ENCODE results near the gene TMEM132A.
A peak's percentile ranks its signal among the peaks of the same experiment; 100 is the strongest.
"Not testable (repeated sequence)": the region's sequence is repeated elsewhere in the genome, so short reads cannot be mapped to it uniquely, and the experiment has no call there.

The TMEM132A gene

GRCh38 chr11:60968223-60968622, 44.0 kb downstream of the TMEM132A start:
- DNase-seq: no peak

GRCh38 chr11:60970369-60970774, 46.1 kb downstream of the TMEM132A start:
- DNase-seq: peak; percentile 80 to 82

GRCh38 chr11:60970890-60971289, 46.6 kb downstream of the TMEM132A start:
- no peak for DNase-seq

DNA sequence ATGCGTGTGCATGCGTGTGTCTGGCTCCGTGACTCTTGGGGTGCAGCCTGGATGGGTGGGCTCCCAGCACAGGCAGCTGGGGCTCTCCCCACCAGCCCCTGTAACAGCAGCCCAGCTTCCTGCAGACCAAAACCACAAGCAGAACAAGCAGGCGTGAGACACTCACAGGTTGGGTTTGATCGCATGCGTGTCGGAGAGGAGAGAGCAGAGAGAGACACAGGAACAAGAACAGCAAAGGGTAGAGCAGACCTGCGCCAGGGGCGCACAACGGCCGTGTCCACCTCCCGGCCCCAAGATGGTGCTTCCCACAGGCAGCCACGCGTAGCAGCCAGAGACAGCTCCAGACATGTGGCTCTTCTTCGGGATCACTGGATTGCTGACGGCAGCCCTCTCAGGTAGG, 47.3 kb downstream of the TMEM132A start, which contains the start of gene CD6:
Gene CD6 (plus strand): TSS at position 161 of the 400 bp plus-strand sequence. CDS start 186 bp downstream, at position 347.
- no peak for DNase-seq

DNA sequence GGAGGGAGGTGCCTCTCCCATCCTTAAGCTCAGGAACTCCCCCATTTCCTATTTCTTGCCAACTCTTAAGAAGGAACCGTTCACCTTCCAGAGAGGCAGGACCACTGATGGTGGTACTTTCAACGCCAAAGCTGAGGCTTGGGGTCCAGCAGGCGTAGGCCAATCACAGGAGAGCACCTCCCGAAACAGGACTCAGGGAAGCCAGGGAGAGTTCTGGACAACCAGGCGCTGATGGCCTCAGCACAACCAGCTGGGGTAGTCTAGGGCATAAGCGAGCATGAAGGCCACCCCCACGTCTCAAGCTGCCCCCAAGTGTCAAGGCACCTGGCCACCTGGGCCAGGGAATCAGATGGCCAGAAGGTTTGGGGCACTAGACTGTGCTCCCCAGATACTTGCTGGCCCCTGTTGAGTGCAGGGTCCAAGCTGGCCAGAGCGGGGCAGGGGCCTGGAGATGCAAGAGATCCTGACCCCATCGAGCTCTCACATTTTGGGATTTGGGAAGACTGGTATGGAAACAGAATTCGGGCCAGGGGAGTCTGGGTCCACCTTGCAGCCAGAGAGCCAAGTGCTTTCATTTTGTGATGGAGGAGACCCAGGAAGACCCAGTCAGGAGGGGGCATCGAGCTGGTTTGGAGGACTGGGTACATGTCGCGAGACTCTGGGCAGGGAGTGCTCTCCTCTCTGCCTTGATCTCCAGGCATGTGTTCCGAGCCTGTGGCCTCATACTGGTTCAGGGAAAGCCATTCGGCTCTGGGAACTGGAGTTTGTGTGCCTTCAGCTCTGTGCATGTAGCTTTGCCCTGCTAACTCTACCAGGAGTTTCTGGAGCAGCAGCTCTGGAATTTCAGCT, 48.1 kb downstream of the TMEM132A start:
- DNase-seq: no peak

DNA sequence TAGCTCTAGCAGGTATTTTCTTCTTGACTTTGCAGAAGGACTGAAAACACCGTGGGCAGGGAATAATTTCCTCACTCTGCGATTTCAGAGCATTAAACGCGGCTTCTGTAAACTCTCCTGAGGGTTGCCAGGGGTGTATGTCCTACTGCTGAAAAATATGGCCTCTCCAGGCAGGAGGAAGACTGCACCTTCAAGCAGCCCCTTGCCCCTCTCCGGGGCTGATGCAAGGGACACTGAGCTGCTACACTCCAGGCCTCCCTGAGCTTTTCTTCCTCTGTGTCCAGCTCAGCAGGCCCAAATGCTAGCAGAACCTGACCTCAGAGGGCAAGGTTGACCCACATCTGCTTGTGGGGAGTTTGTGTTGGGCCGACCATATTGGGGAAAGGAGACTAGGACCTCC, 49.4 kb downstream of the TMEM132A start:
- DNase-seq: no peak

DNA sequence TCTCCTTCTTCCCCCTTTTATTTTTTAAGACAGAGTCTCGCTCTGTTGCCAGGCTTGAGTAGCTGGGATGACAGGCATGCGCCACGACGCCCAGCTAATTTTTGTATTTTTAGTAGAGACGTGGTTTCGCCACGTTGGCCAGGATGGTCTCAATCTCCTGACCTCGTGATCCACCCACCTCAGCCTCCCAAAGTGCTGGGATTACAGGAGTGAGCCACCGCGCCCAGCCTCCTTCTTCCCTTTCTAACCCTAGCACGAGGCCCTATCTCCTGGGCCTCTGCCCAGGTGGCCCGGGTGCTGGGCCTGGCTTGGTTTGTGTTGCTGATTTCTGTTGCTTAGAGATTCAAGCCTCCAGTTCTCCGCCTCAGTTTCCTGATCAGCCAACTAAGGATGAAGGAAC, 50.1 kb downstream of the TMEM132A start:
- DNase-seq: not testable (repeated sequence)

GRCh38 chr11:60974726-60975125, 50.5 kb downstream of the TMEM132A start:
- no peak for DNase-seq

DNA sequence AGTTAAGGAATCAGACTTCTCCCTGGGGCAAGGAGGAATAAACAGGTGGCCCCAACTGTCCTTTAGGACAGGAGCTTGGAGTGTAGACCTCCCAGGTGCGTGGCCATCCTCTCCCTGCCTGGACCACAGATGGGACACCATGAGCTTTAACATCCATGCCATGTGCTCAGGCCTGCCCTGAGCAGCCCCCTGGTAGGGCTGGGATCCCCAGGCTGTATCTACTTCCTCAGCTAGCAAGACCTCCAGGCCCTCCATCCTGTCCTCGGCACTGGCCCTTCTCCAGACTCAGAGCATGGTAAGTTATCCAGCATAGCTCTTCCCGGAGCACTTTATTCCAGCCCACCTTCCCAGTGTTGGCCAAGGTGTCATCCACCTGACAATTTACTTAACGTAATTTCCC, 53.0 kb downstream of the TMEM132A start:
- DNase-seq: no peak

- no peak for DNase-seq
Observed at GRCh38 chr11:60977836-60978235, 53.6 kb downstream of the TMEM132A start.

DNA sequence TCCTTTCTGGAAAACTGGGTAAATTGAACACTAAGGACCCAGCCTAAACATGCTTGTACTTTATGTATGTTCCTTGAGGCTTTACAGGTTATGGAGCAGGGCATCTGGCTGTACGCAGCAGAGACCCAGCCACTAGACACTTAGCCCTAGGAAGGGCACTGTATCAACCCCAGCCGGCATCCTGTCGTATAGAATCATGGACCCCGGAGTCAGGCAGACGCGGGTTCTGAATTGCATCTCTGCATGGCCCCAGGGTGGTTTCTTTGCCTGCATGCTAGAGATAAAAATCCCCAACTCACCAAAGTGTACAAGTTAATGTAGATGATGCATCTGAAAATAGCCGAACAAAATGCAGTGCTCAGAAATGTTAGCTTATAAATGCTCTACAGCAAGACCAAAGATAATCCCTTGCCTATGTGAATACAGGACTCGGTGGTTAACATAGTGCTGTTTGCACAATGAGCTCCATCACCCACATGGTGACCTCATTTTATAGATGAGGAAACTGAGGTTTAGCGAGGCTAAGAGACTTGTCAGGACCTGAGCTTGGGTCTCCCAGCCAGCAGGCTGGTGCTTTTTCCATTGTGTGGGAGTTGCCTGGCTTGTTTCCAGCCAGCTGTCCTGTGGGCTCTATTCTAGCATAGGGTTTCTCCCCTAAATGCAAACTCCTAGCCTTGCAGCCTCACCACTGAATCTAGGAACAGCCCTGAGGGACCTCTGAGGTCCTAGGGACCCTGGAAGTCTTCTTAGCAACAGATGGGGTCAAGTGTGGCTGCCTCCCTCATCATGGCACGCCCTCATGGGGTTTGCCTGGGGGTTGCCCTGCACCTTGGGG, 54.5 kb downstream of the TMEM132A start:
- DNase-seq: peak; percentile 69 to 75

GRCh38 chr11:60981515-60981914, 57.3 kb downstream of the TMEM132A start:
- DNase-seq: no peak

DNA sequence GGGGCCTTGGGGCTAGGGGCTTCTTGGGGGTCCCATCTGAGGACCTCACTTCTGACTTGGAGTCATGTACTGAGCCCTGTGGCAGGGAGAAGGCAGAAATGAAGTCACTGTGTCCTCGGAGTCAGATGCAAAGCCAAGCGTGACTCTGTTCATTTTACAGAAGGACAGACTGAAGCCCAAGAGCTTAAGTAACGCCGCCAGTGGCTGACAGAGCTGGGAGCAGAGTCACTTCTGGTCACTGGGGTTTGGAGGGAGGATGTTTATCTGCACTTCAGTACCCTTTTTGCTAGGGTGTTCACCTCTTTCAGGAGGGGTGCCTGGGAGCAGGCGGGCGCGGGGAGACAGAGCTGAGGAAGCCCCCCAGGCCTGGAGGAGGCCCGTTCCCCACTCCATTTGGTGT, 57.9 kb downstream of the TMEM132A start:
- DNase-seq: no peak

DNA sequence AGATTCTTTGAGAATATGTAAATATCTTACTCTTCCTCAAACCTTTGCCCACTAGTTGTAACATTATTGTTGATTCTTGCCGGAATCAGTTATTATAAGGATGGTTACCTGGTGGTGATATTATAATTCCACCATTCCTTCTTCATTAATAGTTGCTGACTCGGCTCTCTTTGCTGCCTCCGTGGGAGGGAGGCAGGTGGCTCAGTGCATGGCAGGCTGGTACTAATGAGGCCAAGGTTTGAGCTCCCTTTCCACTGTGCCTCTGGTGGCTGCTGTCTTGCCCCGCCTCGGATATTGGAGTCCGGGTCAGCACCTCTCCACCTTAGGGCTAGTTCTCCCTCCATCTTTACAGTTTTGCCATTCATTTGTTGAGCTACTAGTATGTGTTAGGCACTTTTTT, 59.9 kb downstream of the TMEM132A start:
- DNase-seq: no peak

DNA sequence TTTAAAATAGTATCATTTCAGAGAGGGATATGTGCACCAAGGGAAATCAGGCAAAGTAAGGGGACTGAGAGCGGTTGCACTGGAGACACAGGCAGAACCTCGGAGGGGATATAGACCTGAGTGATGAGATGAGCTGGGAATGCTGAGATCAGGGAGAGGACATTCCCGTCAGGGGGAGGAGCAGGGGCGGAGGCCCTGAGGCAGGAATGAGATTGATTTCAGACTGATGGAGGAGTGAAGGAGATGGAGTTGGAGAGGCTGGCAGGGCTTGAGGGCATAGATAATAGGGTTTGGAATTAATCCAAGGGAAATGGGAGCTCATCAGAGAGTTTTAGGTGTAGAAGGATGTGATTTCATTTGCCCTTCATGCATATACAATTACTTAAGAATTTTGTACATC, 60.4 kb downstream of the TMEM132A start:
- DNase-seq: no peak

DNA sequence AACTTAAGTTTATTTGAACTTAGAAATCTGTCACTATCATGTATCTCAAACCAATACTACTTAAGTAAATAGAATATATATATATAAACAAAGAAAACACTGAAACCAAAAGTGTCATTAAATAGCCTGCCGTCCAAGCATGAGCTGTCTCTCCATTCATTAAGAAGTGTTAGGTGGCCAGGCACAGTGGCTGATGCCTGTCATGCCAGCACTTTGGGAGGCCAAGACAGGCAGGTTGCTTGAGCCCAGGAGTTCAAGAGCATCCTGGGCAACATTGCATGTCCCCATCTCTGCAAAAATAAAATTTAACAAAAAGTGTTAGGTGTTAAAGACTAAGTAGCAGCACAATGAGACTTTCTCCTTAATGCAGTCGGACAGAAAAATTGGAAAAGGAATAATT, 61.2 kb downstream of the TMEM132A start:
- no peak for DNase-seq

DNA sequence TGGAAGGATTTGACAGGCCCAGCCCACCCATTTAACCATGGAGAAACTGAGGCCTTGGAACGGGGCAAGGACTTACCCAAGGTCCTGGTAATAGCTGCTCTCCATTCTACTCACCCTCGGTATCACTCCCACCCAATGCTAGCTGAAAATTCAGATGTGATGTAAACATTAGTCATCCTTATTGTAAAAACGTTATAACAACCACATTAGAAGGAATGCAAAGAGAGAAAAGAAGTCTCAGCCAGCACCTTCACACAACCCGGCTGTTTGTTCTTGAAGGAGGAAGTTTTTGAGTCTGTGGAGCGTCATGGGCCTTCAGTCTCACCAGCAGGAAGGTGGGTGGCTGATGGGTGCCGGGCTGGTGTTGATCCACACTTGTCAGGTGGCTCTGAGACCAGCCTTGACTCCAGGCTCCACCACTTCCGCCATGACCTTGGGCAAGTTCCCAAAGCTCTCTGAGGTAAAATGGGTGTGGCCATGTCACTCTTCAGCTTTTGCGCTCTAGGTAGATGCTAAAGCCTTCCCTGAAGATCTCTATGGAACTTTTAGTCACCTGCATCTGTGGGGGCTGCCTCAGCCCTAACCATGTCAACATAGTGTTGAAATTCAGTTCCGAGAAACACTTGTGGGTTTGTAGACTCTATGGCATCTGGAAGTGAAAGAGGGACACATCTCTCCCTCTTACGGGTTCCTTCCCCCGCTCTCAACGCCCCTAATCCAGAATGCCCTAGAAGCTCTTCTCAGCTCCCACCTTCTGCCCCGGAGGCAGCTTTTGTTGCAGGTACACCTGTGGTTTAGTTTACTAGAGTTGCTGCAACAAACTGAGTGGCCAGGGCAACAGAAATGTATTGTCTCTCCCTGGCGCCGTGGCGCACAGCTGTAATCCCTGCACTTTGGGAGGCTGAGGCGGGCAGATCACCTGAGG, 62.0 kb downstream of the TMEM132A start:
- DNase-seq: peak; percentile 79 to 81

Data from stimulated activated CD4-positive, alpha-beta T cell treated with anti-CD3 and anti-CD28 coated beads, Interleukin-2, amount 100 ng/mL, for 48 hours (primary cell).